HUES48 (cell line): Measurements from ENCODE around the gene TMPRSS6.

Experiments
- H3K27ac ChIP-seq: one replicate; pipeline ENCODE4 v1.7.0; 2013; ENCODE audit warnings: low read depth, low read length, inconsistent platforms
- H3K27me3 ChIP-seq: 2 replicates; pipeline ENCODE4 v1.6.1; 2013; ENCODE audit warnings: mild to moderate bottlenecking, low read length; ENCODE audit not compliant: control insufficient read depth, insufficient read depth
- H3K36me3 ChIP-seq: 2 replicates; pipeline ENCODE4 v1.6.1; 2013; ENCODE audit warnings: low read length; ENCODE audit not compliant: control insufficient read depth, insufficient read depth
- H3K4me1 ChIP-seq: 2 replicates; pipeline ENCODE4 v1.6.1; 2013; ENCODE audit warnings: mild to moderate bottlenecking, low read length; ENCODE audit not compliant: control insufficient read depth, insufficient read depth
- H3K4me3 ChIP-seq: 2 replicates; pipeline ENCODE4 v1.5.1; 2013; ENCODE audit warnings: mild to moderate bottlenecking, low read depth, low read length
- H3K9ac ChIP-seq: 2 replicates; pipeline ENCODE4 v1.6.1; 2013; ENCODE audit warnings: mild to moderate bottlenecking, low read depth, low read length, moderate library complexity
- H3K9me3 ChIP-seq: 2 replicates; pipeline ENCODE4 v1.6.1; 2013; ENCODE audit warnings: low read length; ENCODE audit not compliant: control insufficient read depth, insufficient read depth

TMPRSS6 gene

DNA sequence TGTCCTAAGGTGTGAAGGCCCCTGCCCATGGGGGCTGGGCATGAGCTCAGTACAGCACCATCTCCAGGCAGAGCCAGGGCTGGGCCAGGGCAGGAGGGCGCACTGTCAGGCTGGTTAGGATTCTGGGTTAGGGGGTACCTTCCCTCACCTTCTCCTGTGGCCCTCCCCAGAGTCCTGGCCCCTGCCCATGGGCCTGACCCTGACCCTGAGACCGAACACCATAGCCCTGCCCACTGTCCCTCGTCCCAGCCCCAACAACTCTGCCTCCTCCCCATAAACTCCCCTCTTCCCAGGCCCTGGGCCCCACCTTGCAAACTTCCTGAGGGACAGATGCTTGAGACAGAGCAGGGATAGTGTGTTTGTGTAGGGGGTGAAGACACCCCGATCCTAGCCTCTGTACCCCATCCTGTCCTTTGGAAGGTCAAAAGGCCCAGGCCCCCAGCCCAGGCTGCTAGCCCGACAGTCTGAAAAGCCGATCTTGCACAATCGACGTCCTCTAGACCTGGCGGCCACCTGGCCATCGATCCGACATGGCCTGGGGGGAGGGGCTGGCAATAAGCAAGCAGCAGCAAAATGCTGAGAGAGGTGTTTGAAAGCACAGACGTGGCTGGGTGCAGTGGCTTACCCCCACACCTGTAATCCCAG lies 2.7 kb upstream of the TMPRSS6 start:
- Histone ChIP-seq H3K27ac (no peak overlapping the region), H3K36me3 (no peaks in the 10 kb centered on the region), H3K4me3 (no peak overlapping the region), H3K9me3 (no peaks in the 10 kb centered on the region), H3K27me3 (no peaks in the 10 kb centered on the region), H3K4me1 (no peaks in the 10 kb centered on the region), H3K9ac (no peak overlapping the region)

DNA sequence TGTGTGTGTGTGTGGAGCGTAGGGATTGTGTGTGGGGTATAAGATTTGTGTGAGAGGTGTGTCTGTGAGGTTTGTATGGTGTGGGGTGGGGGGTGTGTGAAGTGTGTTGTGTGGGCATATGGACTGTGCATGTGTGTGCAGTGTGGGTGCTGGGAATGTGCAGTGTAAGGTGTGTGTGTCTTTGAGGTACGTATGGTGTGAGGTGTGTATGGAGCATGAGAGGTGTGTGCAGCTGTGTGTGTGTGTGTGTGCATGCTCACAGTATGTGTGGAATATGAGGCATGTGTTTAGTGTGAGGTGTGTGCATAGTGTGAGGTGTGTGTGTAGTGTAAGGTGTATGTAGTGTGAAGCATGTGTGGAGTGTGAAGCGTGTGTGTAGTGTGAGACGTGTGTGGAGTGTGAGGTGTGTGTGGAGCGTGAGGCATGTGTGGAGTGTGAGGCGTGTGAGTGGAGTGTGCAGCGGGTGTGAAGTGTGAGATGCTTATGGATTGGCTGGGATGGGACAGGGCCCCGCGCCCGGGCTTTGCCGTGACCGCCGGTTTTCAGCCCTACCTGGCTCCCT lies 1.7 kb upstream of the TMPRSS6 start:
- H3K27me3 ChIP-seq: no peaks in the 10 kb centered on the region
- no peak overlapping the region for H3K4me3 ChIP-seq
- H3K9me3 ChIP-seq: no peaks in the 10 kb centered on the region
- no peaks in the 10 kb centered on the region for H3K4me1 ChIP-seq
- H3K36me3 ChIP-seq: no peaks in the 10 kb centered on the region
- H3K9ac ChIP-seq: no peak overlapping the region
- no peak overlapping the region for H3K27ac ChIP-seq

DNA sequence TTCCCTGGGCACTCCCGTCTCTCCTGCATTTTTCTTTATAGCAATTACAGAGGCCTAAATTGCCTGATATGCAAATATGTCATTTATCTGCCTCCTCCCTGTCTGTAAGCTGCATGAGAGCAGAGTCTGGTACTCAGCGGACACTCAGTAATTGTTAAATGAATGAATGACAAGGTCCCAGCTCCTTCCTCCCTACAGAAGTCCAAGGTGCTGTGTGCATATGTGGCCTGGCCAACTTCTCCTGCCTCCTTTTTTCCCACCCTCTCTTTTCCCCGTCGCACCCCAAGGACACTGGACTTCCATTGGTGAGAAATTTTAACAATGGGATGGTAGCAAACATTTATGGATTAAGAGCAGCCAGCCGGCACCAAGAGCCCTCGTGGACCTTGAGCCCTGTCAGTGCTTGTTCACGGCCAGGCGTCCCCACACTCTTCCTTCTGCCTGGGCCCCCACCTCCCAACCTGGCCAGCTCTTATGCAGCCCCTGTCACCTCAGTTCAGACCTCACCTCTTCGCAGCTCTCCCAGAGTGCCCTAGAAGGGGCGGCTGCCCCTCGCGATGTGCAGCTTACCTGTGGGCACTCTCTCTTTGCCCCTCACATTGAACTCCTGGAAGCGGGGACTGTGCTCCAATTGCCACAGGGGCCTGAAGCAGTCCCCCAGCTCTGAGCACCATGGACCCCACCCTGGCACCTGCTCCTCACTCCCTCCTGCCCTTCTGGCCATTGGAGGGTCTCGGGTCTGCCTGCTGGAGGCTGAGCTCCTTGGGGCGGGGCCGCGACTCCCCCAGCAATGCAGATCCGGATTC lies 1.5 kb downstream of the TMPRSS6 start:
- no peaks in the 10 kb centered on the region for H3K9me3 ChIP-seq
- no peak overlapping the region for H3K9ac ChIP-seq
- no peaks in the 10 kb centered on the region for H3K4me1 ChIP-seq

DNA sequence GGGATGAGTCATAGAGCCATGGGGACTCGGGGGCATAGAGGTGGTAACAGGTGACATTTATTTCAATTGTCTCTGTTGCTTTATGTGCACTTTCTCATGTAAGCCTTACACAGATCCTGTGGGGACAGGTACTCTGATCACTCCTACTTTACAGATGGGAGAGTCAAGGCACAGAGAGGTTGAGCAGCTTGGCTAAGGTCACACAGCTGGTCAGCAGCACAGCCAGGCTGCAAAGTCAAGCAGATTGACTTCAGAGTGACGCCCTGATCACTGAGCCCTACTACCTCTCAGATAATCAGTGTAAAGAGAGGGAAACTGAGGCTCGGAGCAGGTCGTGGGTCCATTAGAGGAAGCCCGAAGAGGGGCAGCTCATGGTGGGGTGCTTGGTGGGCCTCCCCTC lies 3.5 kb downstream of the TMPRSS6 start:
- no peaks in the 10 kb centered on the region for H3K4me1 ChIP-seq
- no peaks in the 10 kb centered on the region for H3K36me3 ChIP-seq
- H3K9ac ChIP-seq: no peak overlapping the region
- no peak overlapping the region for H3K4me3 ChIP-seq
- H3K9me3 ChIP-seq: no peaks in the 10 kb centered on the region
- H3K27ac ChIP-seq: no peak overlapping the region
- no peaks in the 10 kb centered on the region for H3K27me3 ChIP-seq

More for the DNA sequence above, 1.5 kb downstream of the TMPRSS6 start:
- Histone ChIP-seq H3K27me3 (no peaks in the 10 kb centered on the region), H3K36me3 (no peaks in the 10 kb centered on the region), H3K4me3 (no peak overlapping the region), H3K27ac (no peak overlapping the region)

DNA sequence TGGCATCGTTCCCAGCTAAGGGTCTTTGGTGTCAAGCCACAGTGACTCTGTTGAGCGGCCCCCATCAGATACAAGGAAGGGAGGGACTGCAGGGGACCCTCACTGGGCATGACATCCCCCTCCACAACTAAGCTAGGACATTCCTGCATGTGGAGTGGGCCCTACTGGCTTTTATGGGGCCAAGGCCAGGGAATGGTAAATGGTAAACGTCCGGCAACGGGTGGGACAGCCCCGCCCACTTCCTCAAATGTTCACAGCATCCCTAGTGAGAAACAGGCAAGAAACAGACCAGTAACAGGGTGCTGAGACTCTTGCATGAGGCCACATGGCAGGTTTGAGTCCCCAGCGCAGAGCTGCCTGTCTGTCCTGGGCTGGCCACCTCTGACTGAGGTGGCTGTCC lies 4.4 kb downstream of the TMPRSS6 start:
- Histone ChIP-seq H3K27ac (no peak overlapping the region), H3K27me3 (no peaks in the 10 kb centered on the region), H3K4me1 (no peaks in the 10 kb centered on the region), H3K36me3 (no peaks in the 10 kb centered on the region), H3K9me3 (no peaks in the 10 kb centered on the region), H3K4me3 (no peak overlapping the region), H3K9ac (no peak overlapping the region)

DNA sequence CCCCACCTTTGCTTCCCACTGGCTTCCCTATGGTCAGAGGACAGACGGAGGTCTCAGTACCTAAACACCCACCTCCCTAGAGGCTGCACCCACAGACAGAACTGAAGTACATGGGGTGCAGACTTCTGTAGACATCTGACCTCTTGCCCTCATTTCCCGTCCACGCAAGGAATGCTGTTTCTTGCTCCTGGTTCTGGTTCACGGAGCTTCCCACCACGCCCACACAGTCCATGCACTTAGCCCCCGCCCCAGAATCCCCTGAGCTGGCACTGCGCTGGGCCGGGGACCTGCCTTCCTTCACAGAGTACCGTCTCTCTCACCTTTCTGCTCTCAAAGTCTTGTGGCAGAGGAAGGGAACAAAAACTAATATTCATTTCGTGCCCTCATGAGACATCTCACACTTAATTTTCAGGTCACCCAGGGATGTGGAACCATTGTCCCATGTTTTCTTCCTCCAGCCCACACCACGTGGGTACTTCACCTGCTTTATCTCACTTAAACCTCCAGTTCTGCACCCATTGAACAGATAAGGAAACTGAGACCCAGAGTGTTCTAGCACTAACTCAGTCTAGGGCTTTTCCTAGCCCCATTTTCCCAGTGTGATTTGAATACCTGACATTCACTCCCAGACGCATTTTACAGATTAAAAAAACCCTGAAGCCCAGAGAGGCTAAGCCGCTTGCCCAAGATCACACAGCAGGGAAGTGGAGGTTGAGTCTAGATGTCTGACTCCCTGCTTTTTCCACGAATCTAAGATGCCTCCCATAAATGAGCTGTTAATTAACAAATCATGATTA lies 5.7 kb downstream of the TMPRSS6 start:
- H3K36me3 ChIP-seq: no peaks in the 10 kb centered on the region
- H3K4me3 ChIP-seq: no peak overlapping the region
- no peaks in the 10 kb centered on the region for H3K9me3 ChIP-seq
- H3K9ac ChIP-seq: no peak overlapping the region
- no peaks in the 10 kb centered on the region for H3K27me3 ChIP-seq
- H3K27ac ChIP-seq: no peak overlapping the region
- H3K4me1 ChIP-seq: no peaks in the 10 kb centered on the region

DNA sequence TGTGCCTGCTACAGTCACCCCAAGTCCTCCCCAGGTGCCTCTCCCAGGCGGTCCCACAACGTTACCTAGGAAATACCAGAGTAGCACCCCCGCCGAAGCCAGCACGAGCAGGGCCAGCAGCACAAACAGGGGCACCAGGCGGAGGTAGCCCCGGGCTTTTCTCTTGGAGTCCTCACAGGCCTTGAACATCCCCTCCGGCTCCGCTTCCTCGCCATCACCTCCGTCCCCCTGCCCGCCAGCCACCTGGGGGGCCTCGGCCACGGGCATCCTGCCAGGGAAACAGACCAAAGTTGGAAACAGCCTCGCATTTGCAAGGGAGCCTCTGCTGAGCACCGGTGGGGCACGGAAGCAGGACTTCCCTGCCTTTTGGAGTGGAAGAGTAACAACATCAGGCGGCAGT lies 6.4 kb downstream of the TMPRSS6 start:
- no peaks in the 10 kb centered on the region for H3K9me3 ChIP-seq
- H3K4me1 ChIP-seq: no peaks in the 10 kb centered on the region
- H3K27me3 ChIP-seq: no peaks in the 10 kb centered on the region; the same call in 1 of the 2 replicates
- no peak overlapping the region for H3K9ac ChIP-seq
- H3K36me3 ChIP-seq: no peaks in the 10 kb centered on the region
- H3K27ac ChIP-seq: no peak overlapping the region
- no peak overlapping the region for H3K4me3 ChIP-seq

DNA sequence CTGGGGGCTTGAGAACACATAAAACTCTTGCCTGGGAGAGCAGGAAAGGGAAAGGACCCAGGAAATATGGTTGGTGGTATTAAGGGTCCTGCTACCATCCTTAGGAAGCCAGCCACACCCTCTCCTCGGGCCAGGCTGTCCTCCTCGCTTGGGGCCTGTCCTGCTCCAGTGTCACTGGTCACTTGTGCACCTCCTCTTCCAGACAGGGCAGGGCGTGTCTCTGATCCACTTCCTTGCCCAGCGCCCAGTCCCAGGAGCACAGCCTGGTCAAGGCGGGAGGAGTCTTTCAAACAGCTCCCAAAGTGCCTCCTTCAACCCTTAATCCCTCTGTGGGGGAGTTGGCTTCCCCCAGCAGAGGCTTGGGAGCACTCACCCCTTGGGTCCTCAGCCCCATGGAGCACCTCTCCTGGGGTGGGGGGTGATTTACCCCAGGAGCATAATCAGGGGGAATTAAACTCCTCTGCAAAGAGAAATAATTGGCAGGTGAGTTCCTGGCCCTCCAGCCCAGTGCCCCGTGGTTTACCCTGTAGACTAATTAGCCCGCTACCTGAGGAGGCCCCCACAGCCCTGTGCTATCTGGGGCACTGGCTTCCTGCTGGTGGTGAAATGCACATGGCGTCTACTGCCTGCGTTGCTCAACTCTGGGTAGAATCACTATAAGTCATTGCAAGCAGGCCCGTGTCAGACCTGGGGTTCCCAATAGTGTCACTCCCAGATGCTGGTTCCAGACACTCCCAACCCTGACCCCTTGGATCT lies 8.0 kb downstream of the TMPRSS6 start:
- no peak overlapping the region for H3K9ac ChIP-seq
- H3K27me3 ChIP-seq: peaks cover 5% of the 10 kb centered on the region; the same call in 1 of the 2 replicates
- H3K4me1 ChIP-seq: no peaks in the 10 kb centered on the region

DNA sequence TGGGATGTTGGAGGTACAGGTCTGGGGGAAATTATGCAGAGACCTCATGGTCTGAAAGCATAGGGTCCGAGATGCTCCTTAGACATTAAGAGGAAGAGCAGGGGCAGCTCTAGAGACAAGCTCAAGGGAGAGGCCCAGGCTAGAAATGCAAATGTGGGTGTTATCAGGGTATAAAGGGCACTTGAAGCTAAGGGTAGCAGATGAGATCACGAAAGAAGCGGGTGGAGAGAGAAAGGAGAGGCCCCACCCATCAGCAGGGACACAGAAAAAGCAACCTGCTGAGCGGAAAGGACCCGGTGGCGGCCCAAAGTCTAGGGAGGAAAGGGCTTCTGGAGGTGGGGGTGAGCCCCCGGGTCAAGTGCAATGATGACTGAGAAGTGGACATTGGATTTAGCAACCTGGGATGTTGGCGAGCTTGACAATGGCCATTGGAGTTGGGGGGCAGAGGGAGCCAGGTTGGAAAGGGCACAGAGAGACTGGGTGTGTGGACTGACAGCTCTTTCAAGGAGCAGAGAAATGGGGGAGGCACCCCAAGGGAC lies 8.9 kb downstream of the TMPRSS6 start:
- Histone ChIP-seq H3K9me3 (no peaks in the 10 kb centered on the region), H3K4me1 (no peaks in the 10 kb centered on the region), H3K36me3 (no peaks in the 10 kb centered on the region), H3K27ac (no peak overlapping the region), H3K4me3 (no peak overlapping the region), H3K9ac (no peak overlapping the region), H3K27me3 (peaks cover 5% of the 10 kb centered on the region; the same call in 1 of the 2 replicates)

More for the DNA sequence above, 8.0 kb downstream of the TMPRSS6 start:
- H3K4me3 ChIP-seq: no peak overlapping the region
- no peaks in the 10 kb centered on the region for H3K36me3 ChIP-seq
- no peak overlapping the region for H3K27ac ChIP-seq
- H3K9me3 ChIP-seq: no peaks in the 10 kb centered on the region

DNA sequence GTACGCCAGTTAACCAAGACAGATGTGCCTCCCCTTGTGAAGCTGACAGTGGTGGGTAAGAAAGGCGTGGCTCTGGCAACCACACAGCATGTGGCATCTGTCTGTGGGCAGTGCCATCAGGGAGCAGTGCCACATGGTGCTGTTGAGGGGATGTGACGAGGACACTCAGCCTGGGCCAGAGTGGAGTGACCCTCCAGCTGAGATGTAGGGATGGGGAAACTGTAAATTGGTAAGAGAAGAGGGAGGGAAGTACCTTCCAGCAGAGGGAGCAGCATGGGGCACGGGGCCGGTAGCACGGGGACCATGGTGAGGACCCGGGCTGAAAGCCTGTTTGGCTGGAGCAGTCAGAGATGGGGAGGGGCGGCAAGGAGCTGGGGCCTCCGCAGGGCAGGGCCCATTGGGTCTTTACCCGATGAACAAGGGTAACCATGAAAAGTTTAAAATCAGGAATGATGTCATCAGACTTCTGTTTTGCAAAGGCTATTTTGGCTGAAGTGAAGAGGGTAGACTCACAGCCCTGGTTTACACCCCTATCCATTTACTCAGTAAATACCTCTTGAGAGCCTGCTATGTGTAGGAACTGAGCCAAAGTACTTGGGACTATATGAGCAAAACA lies 10.4 kb downstream of the TMPRSS6 start:
- Histone ChIP-seq H3K27ac (no peak overlapping the region), H3K4me3 (no peak overlapping the region), H3K36me3 (no peaks in the 10 kb centered on the region), H3K9me3 (no peaks in the 10 kb centered on the region), H3K27me3 (peaks cover 5% of the 10 kb centered on the region; the same call in 1 of the 2 replicates), H3K4me1 (no peaks in the 10 kb centered on the region), H3K9ac (no peak overlapping the region)
